Endothelial cell of umbilical vein (primary cell): Measurements from ENCODE around the gene THTPA. TPM values are rescaled to one million over a fixed set of nuclear protein-coding genes. Genes with fewer than 3 reads are reported as not detected.

Experiments used
- BruUV-seq: library from RNA; stranded (reverse); fragments of 400-500 nt; replicated peaks from 2 replicates; lab custom pipeline; 2021; lab: Mats Ljungman, UMichigan
- CTCF ChIA-PET: fragments of 300-600, 350-600 bp; sonication (Branson Sonifier 250); formaldehyde crosslinking; loops from one replicate; lab custom pipeline; 2021; ENCODE audit warnings: antibody characterized with exemption, inconsistent platforms; lab: Charles Lee
- POLR2A ChIA-PET: fragments of 300-600, 350-600 bp; sonication (Branson Sonifier 250); formaldehyde crosslinking; loops from one replicate; lab custom pipeline; 2021; ENCODE audit warnings: antibody characterized with exemption, inconsistent platforms; lab: Charles Lee
- DNase-seq: peaks from one replicate; pipeline ENCODE4 v3.0.0-alpha.2; 2011; ENCODE audit warnings: low read depth, low spot score
- FAIRE-seq: peaks from 2 replicates; lab custom pipeline; 2011; peaks lifted over from hg19 to GRCh38; lab: Jason Lieb, UNC
- H2AFZ ChIP-seq: 2 replicates; pipeline ENCODE4 v1.6.0; 2012; ENCODE audit warnings: low read depth, low read length, control low read depth, inconsistent platforms
- H3K27ac ChIP-seq: 2 replicates; pipeline ENCODE4 v1.5.1; 2011; ENCODE audit warnings: low read depth, mild to moderate bottlenecking, control low read depth, low read length, moderate library complexity; ENCODE audit not compliant: insufficient read depth
- H3K27me3 ChIP-seq, 2 experiments: 2 replicates each; pipeline versions ENCODE4 v1.6.0 to v1.6.1; 2011; ENCODE audit warnings: low read length in 2 of 2, mixed read lengths in 1 of 2; ENCODE audit not compliant: control insufficient read depth in 2 of 2, insufficient read depth in 2 of 2
- H3K36me3 ChIP-seq, 2 experiments: 2 replicates in 1 of 2; 3 replicates in 1 of 2; pipeline ENCODE4 v1.5.1; 2011; ENCODE audit warnings: low read length in 2 of 2, mild to moderate bottlenecking in 1 of 2, moderate library complexity in 1 of 2; ENCODE audit not compliant: control insufficient read depth in 2 of 2, insufficient read depth in 2 of 2; ENCODE audit errors: extremely low read depth in 1 of 2
- H3K4me1 ChIP-seq: 3 replicates; pipeline ENCODE4 v1.5.1; 2011; ENCODE audit warnings: mild to moderate bottlenecking, low read length; ENCODE audit not compliant: control insufficient read depth, insufficient read depth; ENCODE audit errors: extremely low read depth
- H3K4me2 ChIP-seq: 2 replicates; pipeline ENCODE4 v1.6.1; 2011; ENCODE audit warnings: low read length, control low read depth, mixed read lengths; ENCODE audit not compliant: insufficient read depth
- H3K4me3 ChIP-seq, 3 experiments: fragments of 200-600 bp in 1 of 3; sonication (generic), shearing (Covaris generic) in 1 of 3; replicated peaks in 1 of 3; 2 replicates each; pipeline ENCODE4 v1.5.1; 2011 to 2016; ENCODE audit warnings: control low read depth in 3 of 3, low read length in 3 of 3, mild to moderate bottlenecking in 2 of 3, inconsistent platforms in 1 of 3, low read depth in 1 of 3, moderate library complexity in 1 of 3; ENCODE audit not compliant: insufficient read depth in 1 of 3
- H3K79me2 ChIP-seq: 2 replicates; pipeline ENCODE4 v1.6.0; 2012; ENCODE audit warnings: low read length, inconsistent platforms; ENCODE audit not compliant: control insufficient read depth, insufficient read depth
- H3K9ac ChIP-seq: replicated peaks from 2 replicates; pipeline ENCODE3; 2011; ENCODE audit warnings: low read length, control low read depth; ENCODE audit not compliant: insufficient read depth; ENCODE audit errors: extremely low read depth
- H3K9me1 ChIP-seq: replicated peaks from 3 replicates; pipeline ENCODE4 v1.6.0; 2011; ENCODE audit warnings: mild to moderate bottlenecking, low read length; ENCODE audit not compliant: control insufficient read depth, insufficient read depth; ENCODE audit errors: extremely low read depth
- H3K9me3 ChIP-seq: replicated peaks from 2 replicates; pipeline ENCODE4 v1.5.1; 2012; ENCODE audit warnings: low read length, inconsistent platforms; ENCODE audit not compliant: control insufficient read depth, insufficient read depth
- H4K20me1 ChIP-seq: replicated peaks from 2 replicates; pipeline ENCODE3; 2011; ENCODE audit warnings: mild to moderate bottlenecking, low read length; ENCODE audit not compliant: control insufficient read depth, insufficient read depth; ENCODE audit errors: extremely low read depth
- EZH2 ChIP-seq: IDR thresholded peaks from 2 replicates; pipeline ENCODE4 v1.6.1; 2012; ENCODE audit warnings: borderline replicate concordance, low read depth, mild to moderate bottlenecking, moderate library complexity, low read length, inconsistent platforms; ENCODE audit not compliant: severe bottlenecking
- FOS ChIP-seq: IDR thresholded peaks from 2 replicates; pipeline ENCODE4 v1.6.1; 2011; ENCODE audit warnings: mild to moderate bottlenecking, low read length, moderate library complexity, borderline replicate concordance; ENCODE audit not compliant: insufficient read depth
- GATA2 ChIP-seq: IDR thresholded peaks from 2 replicates; pipeline ENCODE4 v1.7.0; 2011; ENCODE audit warnings: low read depth, mild to moderate bottlenecking, moderate library complexity, mixed read lengths, low read length; ENCODE audit not compliant: insufficient read length, insufficient read depth
- JUN ChIP-seq: IDR thresholded peaks from 2 replicates; pipeline ENCODE4 v1.6.1; 2011; ENCODE audit warnings: borderline replicate concordance, low read depth; ENCODE audit not compliant: insufficient read length, insufficient read depth
- MYC ChIP-seq: IDR thresholded peaks from one replicate; pipeline ENCODE4 v1.6.1; 2011; ENCODE audit warnings: mild to moderate bottlenecking, low read depth, low read length
- POLR2A ChIP-seq: IDR thresholded peaks from 2 replicates; pipeline ENCODE4 v1.6.1; 2012; ENCODE audit warnings: low read depth, mild to moderate bottlenecking, control low read depth, low read length
- POLR2AphosphoS5 ChIP-seq: IDR thresholded peaks from 2 replicates; pipeline ENCODE4 v1.6.1; 2012; ENCODE audit warnings: low read depth, mild to moderate bottlenecking, control low read depth, low read length, moderate library complexity; ENCODE audit not compliant: insufficient read depth
- dilution Hi-C: fragments of 300-500 bp; cut with MboI; formaldehyde crosslinking; loops from one replicate; pipeline ENCODE4 v1.15.0; 2019; ENCODE audit warnings: low sequenced_read_pairs; ENCODE audit not compliant: extremely low pct_ligation_motif_present
- intact Hi-C: fragments of 100-400 bp; cut with micrococcal nuclease; formaldehyde crosslinking; loops from one replicate; pipeline ENCODE4 v1.10.0; 2022
- polyA plus RNA-seq, 4 experiments: library from polyadenylated mRNA; depleted of rRNA in 3 of 4; stranded (reverse) in 3 of 4; unstranded in 1 of 4; fragments of >200 nt; gene quantifications; 2 replicates each; pipeline versions ENCODE4 v1.2.1 to v1.2.3, GENCODE V29; 2011 to 2012; ENCODE audit warnings: missing spikeins in 1 of 4
- total RNA-seq: library from RNA; stranded (reverse); gene quantifications from 2 replicates; pipeline ENCODE4 v1.2.3, GENCODE V29; 2021
- TF ChIP-seq, protein P1 (sequence below), 2 donors: IDR thresholded peaks; 1 replicate in 1 of 2; 2 replicates in 1 of 2; pipeline ENCODE4 v1.5.1; 2011; ENCODE audit warnings: low read length in 2 of 2, mild to moderate bottlenecking in 2 of 2, moderate library complexity in 2 of 2, control low read depth in 1 of 2, inconsistent platforms in 1 of 2, low read depth in 1 of 2; ENCODE audit not compliant: insufficient read depth in 1 of 2; ENCODE audit errors: extremely low read depth in 1 of 2
- TF ChIP-seq, protein P2 (sequence below): IDR thresholded peaks from 2 replicates; pipeline ENCODE4 v1.6.1; 2011; ENCODE audit not compliant: insufficient read depth, insufficient read length

THTPA gene
- total and polyA plus RNA-seq, 2 donors (not counting 3 experiments of a cell fraction or from before 2014, with no cell fraction given), result 10.8 to 12.5 TPM

- no peak overlapping the region for H2AFZ ChIP-seq
- dilution Hi-C loops (no loop called here), intact Hi-C loops (no loop called here)
- no peaks in the 10 kb centered on the region for H4K20me1 ChIP-seq
- H3K9ac ChIP-seq, result no peak overlapping the region
- no peak overlapping the region for H3K4me2 ChIP-seq
- H3K27ac ChIP-seq, result no peak overlapping the region
- no peak for DNase-seq
- H3K79me2 ChIP-seq, result no peaks in the 10 kb centered on the region
- H3K4me3 ChIP-seq, result no peak overlapping the region
- H3K9me1 ChIP-seq, result no peaks in the 10 kb centered on the region
- no peaks in the 10 kb centered on the region for H3K9me3 ChIP-seq
- no TSS peak for BruUV-seq
- FAIRE-seq, result no peak
- peaks cover 5% of the 10 kb centered on the region for H3K4me1 ChIP-seq
- POLR2A ChIA-PET, result no interaction called here
- no peaks in the 10 kb centered on the region for H3K36me3 ChIP-seq
- CTCF ChIA-PET, result interaction anchor here (1.0 to 4.5 kb wide), 2 partner anchors 14 to 68 kb away, joined by 4 to 24 read pairs; no protein-coding TSS in a partner anchor
- no peak for TF ChIP-seq POLR2A
- TF ChIP-seq GATA2, result no peak
- TF ChIP-seq, protein P1, sequence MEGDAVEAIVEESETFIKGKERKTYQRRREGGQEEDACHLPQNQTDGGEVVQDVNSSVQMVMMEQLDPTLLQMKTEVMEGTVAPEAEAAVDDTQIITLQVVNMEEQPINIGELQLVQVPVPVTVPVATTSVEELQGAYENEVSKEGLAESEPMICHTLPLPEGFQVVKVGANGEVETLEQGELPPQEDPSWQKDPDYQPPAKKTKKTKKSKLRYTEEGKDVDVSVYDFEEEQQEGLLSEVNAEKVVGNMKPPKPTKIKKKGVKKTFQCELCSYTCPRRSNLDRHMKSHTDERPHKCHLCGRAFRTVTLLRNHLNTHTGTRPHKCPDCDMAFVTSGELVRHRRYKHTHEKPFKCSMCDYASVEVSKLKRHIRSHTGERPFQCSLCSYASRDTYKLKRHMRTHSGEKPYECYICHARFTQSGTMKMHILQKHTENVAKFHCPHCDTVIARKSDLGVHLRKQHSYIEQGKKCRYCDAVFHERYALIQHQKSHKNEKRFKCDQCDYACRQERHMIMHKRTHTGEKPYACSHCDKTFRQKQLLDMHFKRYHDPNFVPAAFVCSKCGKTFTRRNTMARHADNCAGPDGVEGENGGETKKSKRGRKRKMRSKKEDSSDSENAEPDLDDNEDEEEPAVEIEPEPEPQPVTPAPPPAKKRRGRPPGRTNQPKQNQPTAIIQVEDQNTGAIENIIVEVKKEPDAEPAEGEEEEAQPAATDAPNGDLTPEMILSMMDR (IDR thresholded peaks at IDR 0.05; ENCODE audit: extremely low read depth in 1 of 2, insufficient read depth in 1 of 2, low read depth in 1 of 2, low read length in 2 of 2), result no peak
- no peak for TF ChIP-seq FOS
- TF ChIP-seq, protein P2, sequence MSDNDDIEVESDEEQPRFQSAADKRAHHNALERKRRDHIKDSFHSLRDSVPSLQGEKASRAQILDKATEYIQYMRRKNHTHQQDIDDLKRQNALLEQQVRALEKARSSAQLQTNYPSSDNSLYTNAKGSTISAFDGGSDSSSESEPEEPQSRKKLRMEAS, result no peak
- TF ChIP-seq JUN, result no peak
- TF ChIP-seq EZH2, result no peak
- TF ChIP-seq POLR2AphosphoS5, result no peak
- TF ChIP-seq MYC, result no peak
- H3K27me3 ChIP-seq, result peaks cover 23 to 25% of the 10 kb centered on the region in 2 experiments
Measured at GRCh38 chr14:23545740-23546365, 10.2 kb upstream of the THTPA start.
